ENCODE data around the gene PHACTR1.

- no peak for TF ChIP-seq EZH2 (IDR thresholded peaks at IDR 0.05; ENCODE audit: low read length, unreplicated experiment)
- TF ChIP-seq CTCF (conservative IDR thresholded peaks at IDR 0.05; ENCODE audit: low read depth, low read length), result no peak
- TF ChIP-seq EZH2phosphoT487 (IDR thresholded peaks at IDR 0.05; ENCODE audit: borderline replicate concordance, low read length), result no peak
Measured at GRCh38 chr6:12782136-12782535, 65.6 kb downstream of the PHACTR1 start.

Data from PC-3 (cell line).